HepG2 (cell line): ENCODE measurements around the gene RUVBL2. TPM values are rescaled to one million over a fixed set of nuclear protein-coding genes. Genes with fewer than 3 reads are reported as not detected.

Source experiments
- CERS6 ChIP-seq: sonication (generic); formaldehyde crosslinking; IDR thresholded peaks from 2 replicates; pipeline ENCODE4 v1.5.0; 2020; ENCODE audit warnings: missing genetic modification reagents
- ETV6 ChIP-seq: sonication (generic); formaldehyde crosslinking; conservative IDR thresholded peaks from 2 replicates; pipeline ENCODE4 v1.4.0; 2020; ENCODE audit warnings: missing genetic modification reagents
- FOXK1 ChIP-seq: sonication (generic); formaldehyde crosslinking; IDR thresholded peaks from 2 replicates; pipeline ENCODE4 v1.4.0; 2020; ENCODE audit warnings: low read depth, missing genetic modification reagents, borderline replicate concordance
- GATA4 ChIP-seq: sonication (generic); IDR thresholded peaks from 2 replicates; pipeline ENCODE4 v1.6.1; 2016; ENCODE audit warnings: antibody characterized with exemption, low read depth, borderline replicate concordance
- KLF9 ChIP-seq: IDR thresholded peaks from 2 replicates; pipeline ENCODE4 v1.6.1; 2016; ENCODE audit warnings: low read depth
- MEIS1 ChIP-seq: sonication (generic); formaldehyde crosslinking; IDR thresholded peaks from 2 replicates; pipeline ENCODE4 v1.9.0; 2021; ENCODE audit warnings: mild to moderate bottlenecking, missing genetic modification reagents, moderate library complexity, borderline replicate concordance
- NKX3-1 ChIP-seq: sonication (generic); formaldehyde crosslinking; IDR thresholded peaks from 2 replicates; pipeline ENCODE4 v1.5.0; 2020; ENCODE audit warnings: missing genetic modification reagents
- NPAS2 ChIP-seq: sonication (generic); formaldehyde crosslinking; IDR thresholded peaks from 2 replicates; pipeline ENCODE4 v1.8.0; 2022; ENCODE audit warnings: mild to moderate bottlenecking, missing genetic modification reagents, borderline replicate concordance
- PATZ1 ChIP-seq: sonication (generic); formaldehyde crosslinking; IDR thresholded peaks from 2 replicates; pipeline ENCODE4 v1.4.0; 2020; ENCODE audit warnings: missing genetic modification reagents
- RBM22 ChIP-seq: fragments of 200-400 bp; formaldehyde crosslinking; optimal IDR thresholded peaks from 2 replicates; pipeline ENCODE3; 2017; ENCODE audit warnings: mild to moderate bottlenecking, low read length, moderate library complexity
- REPIN1 ChIP-seq: sonication (generic); formaldehyde crosslinking; IDR thresholded peaks from 2 replicates; pipeline ENCODE4 v1.8.0; 2022; ENCODE audit warnings: missing genetic modification reagents, low read depth, mild to moderate bottlenecking, borderline replicate concordance
- TBX2 ChIP-seq: sonication (generic); formaldehyde crosslinking; IDR thresholded peaks from 2 replicates; pipeline ENCODE4 v1.5.0; 2020; ENCODE audit warnings: missing genetic modification reagents, mild to moderate bottlenecking, borderline replicate concordance
- THYN1 ChIP-seq: sonication (generic); formaldehyde crosslinking; IDR thresholded peaks from 2 replicates; pipeline ENCODE4 v1.8.1; 2023; ENCODE audit warnings: low read depth, mild to moderate bottlenecking, moderate library complexity, missing genetic modification reagents, borderline replicate concordance
- U2AF2 ChIP-seq: fragments of 200-400 bp; formaldehyde crosslinking; IDR thresholded peaks from 2 replicates; pipeline ENCODE4 v1.6.1; 2017; ENCODE audit warnings: low read depth, mild to moderate bottlenecking, low read length
- ZBTB1 ChIP-seq: sonication (generic); formaldehyde crosslinking; IDR thresholded peaks from 2 replicates; pipeline ENCODE4 v1.4.0; 2020; ENCODE audit warnings: missing genetic modification reagents, borderline replicate concordance
- ZBTB4 ChIP-seq: sonication (generic); formaldehyde crosslinking; IDR thresholded peaks from 2 replicates; pipeline ENCODE4 v1.4.0; 2020; ENCODE audit warnings: missing genetic modification reagents, mild to moderate bottlenecking, borderline replicate concordance
- ZBTB7B ChIP-seq: sonication (generic); formaldehyde crosslinking; IDR thresholded peaks from 2 replicates; pipeline ENCODE4 v1.4.0; 2020; ENCODE audit warnings: missing genetic modification reagents
- ZNF510 ChIP-seq: sonication (generic); formaldehyde crosslinking; IDR thresholded peaks from 2 replicates; pipeline ENCODE4 v1.4.0; 2020; ENCODE audit warnings: low read depth, mild to moderate bottlenecking, missing genetic modification reagents
- ZSCAN25 ChIP-seq: sonication (generic); formaldehyde crosslinking; IDR thresholded peaks from 2 replicates; pipeline ENCODE4 v1.8.0; 2022; ENCODE audit warnings: mild to moderate bottlenecking, missing genetic modification reagents
- ZSCAN30 ChIP-seq: sonication (generic); formaldehyde crosslinking; IDR thresholded peaks from 2 replicates; pipeline ENCODE4 v1.5.0; 2020; ENCODE audit warnings: mild to moderate bottlenecking, missing genetic modification reagents
- polyA plus RNA-seq, 8 experiments: library from polyadenylated mRNA; depleted of rRNA in 3 of 8; stranded (reverse) in 7 of 8; unstranded in 1 of 8; fragments of >200 nt; fragmentation: Illumina TruSeq in 4 of 8; extraction: Trizol in 4 of 8; gene quantifications; 2 replicates each; pipeline versions ENCODE4 v1.2.1 to v1.2.3, GENCODE V29; 2011 to 2016; ENCODE audit warnings: low read depth in 4 of 8, missing spikeins in 1 of 8, mixed read lengths in 1 of 8; ENCODE audit not compliant: insufficient read depth in 1 of 8
- total RNA-seq, 5 experiments: library from RNA; depleted of rRNA; stranded (reverse); fragments of >200 nt; fragmentation: Illumina TruSeq; extraction: Trizol; gene quantifications; 2 replicates each; pipeline ENCODE4 v1.2.3, GENCODE V29; 2016; ENCODE audit warnings: low read depth in 1 of 5

The RUVBL2 gene
- total and polyA plus RNA-seq, 2 of the 13 experiments (the other 11 are each of a cell fraction or from before 2014, with no cell fraction given), result 120 to 122 TPM

GRCh38 chr19:48962029-48962848 is 31.4 kb upstream of the RUVBL2 start (continued):
- TF ChIP-seq REPIN1 (CRISPR knock-in tag) (peak; percentile 69), ZBTB1 (CRISPR knock-in tag) (no peak), NKX3-1 (no peak; the same call in 1 of the 2 replicates), GATA4 (no peak), MEIS1 (CRISPR knock-in tag) (0 out of 2 replicates have a peak, but pooled peaks have one; percentile 39), NPAS2 (CRISPR knock-in tag) (no peak), ZBTB7B (CRISPR knock-in tag) (peak; percentile 97), PATZ1 (CRISPR knock-in tag) (peak; percentile 99), RBM22 (peak; percentile 97), THYN1 (CRISPR knock-in tag) (0 out of 2 replicates have a peak, but pooled peaks have one; percentile 62), U2AF2 (0 out of 2 replicates have a peak, but pooled peaks have one; percentile 19), ZBTB4 (CRISPR knock-in tag) (peak; percentile 56; the same call in 1 of the 2 replicates), ZNF510 (CRISPR knock-in tag) (0 out of 2 replicates have a peak, but pooled peaks have one; percentile 72), FOXK1 (CRISPR knock-in tag) (peak; percentile 53; the same call in 1 of the 2 replicates), CERS6 (CRISPR knock-in tag) (no peak), TBX2 (CRISPR knock-in tag) (peak; percentile 84), ZSCAN25 (CRISPR knock-in tag) (peak; percentile 71), ETV6 (CRISPR knock-in tag) (no peak; the same call in 1 of the 2 replicates), ZSCAN30 (CRISPR knock-in tag) (peak; percentile 93), KLF9 (CRISPR knock-in tag) (no peak; the same call in 1 of the 2 replicates)
